GM12891 (cell line): ENCODE measurements around the gene KIF14.

Source experiments
- POLR2A ChIP-seq: IDR thresholded peaks from 2 replicates; pipeline ENCODE4 v1.6.1; 2011; ENCODE audit warnings: low read depth, low read length, control low read depth
- POLR2AphosphoS5 ChIP-seq: IDR thresholded peaks from 2 replicates; pipeline ENCODE4 v1.6.1; 2011; ENCODE audit warnings: low read depth, low read length, control low read depth

DNA sequence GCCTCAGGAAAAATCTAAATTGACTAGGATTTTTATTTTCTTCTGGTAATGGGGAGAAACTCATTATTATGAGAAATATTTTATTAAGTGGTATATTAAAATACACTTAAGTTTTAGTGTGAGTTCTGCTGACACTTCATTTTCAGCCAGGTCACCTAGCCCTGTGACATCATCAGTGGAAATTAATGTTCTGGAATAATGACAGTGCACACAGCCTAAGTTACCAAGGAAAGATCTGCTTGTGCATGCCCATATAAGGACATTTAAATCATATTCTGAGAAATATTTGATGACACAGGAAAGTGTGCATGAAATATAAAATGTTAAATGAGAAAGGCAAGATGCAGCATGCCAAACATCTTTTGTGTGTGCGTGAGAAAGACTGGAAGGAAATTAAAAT is 102.0 kb downstream of the KIF14 start:
- TF ChIP-seq POLR2AphosphoS5 (no peak), POLR2A (no peak)
